HEK293T (cell line): ENCODE measurements around the gene OPCML.

Experiments
- BHLHE40 ChIP-seq: fragments of 450-650 bp; IDR thresholded peaks from 2 replicates; pipeline ENCODE4 v1.6.1; 2016; ENCODE audit warnings: mild to moderate bottlenecking, moderate library complexity, borderline replicate concordance
- CTBP1 ChIP-seq: fragments of 450-650 bp; IDR thresholded peaks from 2 replicates; pipeline ENCODE4 v1.6.1; 2016; ENCODE audit warnings: borderline replicate concordance
- FOXM1 ChIP-seq: fragments of 450-650 bp; IDR thresholded peaks from 2 replicates; pipeline ENCODE4 v1.6.1; 2017; ENCODE audit warnings: mild to moderate bottlenecking, borderline replicate concordance
- LEF1 ChIP-seq: fragments of 450-650 bp; IDR thresholded peaks from 2 replicates; pipeline ENCODE4 v1.6.1; 2017; ENCODE audit warnings: mild to moderate bottlenecking, borderline replicate concordance
- SP1 ChIP-seq: fragments of 450-650 bp; IDR thresholded peaks from 2 replicates; pipeline ENCODE4 v1.6.1; 2017
- TARDBP ChIP-seq: fragments of 450-650 bp; IDR thresholded peaks from 2 replicates; pipeline ENCODE4 v1.6.1; 2016

GRCh38 chr11:132944569-132944944 lies 587.7 kb downstream of the OPCML start:
- TF ChIP-seq LEF1: no peak
- TF ChIP-seq BHLHE40: no peak
- TF ChIP-seq SP1: no peak
- TF ChIP-seq FOXM1: no peak
- TF ChIP-seq TARDBP: no peak
- TF ChIP-seq CTBP1: no peak
